Mesothelial cell of epicardium (in vitro differentiated cells): ENCODE results near the gene LGALS8. TPM values are rescaled to one million over a fixed set of nuclear protein-coding genes. Genes with fewer than 3 reads are reported as not detected.

Source experiments
- DNase-seq, 2 experiments: peaks; one replicate each; pipeline ENCODE4 v3.0.0; 2021; ENCODE audit warnings: low spot score in 2 of 2; ENCODE audit not compliant: unreplicated experiment in 2 of 2
- H3K27ac Mint-ChIP-seq: 2 replicates; pipeline ENCODE4 v1.8.0; 2021; ENCODE audit warnings: mixed read lengths
- H3K27me3 Mint-ChIP-seq: 2 replicates; pipeline ENCODE4 v1.8.0; 2021; ENCODE audit warnings: low read depth, mixed read lengths
- H3K36me3 Mint-ChIP-seq: 2 replicates; pipeline ENCODE4 v1.8.0; 2021; ENCODE audit warnings: mixed read lengths
- H3K4me1 Mint-ChIP-seq: 2 replicates; pipeline ENCODE4 v1.8.0; 2021; ENCODE audit warnings: mixed read lengths
- H3K4me3 Mint-ChIP-seq: 2 replicates; pipeline ENCODE4 v1.8.0; 2021; ENCODE audit warnings: mild to moderate bottlenecking, moderate library complexity, mixed read lengths
- H3K9me3 Mint-ChIP-seq: 2 replicates; pipeline ENCODE4 v1.8.0; 2021; ENCODE audit warnings: mixed read lengths
- CTCF ChIP-seq: fragments of 200-600 bp; sonication (generic); IDR thresholded peaks from one replicate; pipeline ENCODE4 v1.5.0; 2021; ENCODE audit warnings: antibody characterized with exemption; ENCODE audit not compliant: unreplicated experiment
- total RNA-seq: library from RNA; stranded (reverse); gene quantifications from 3 replicates; pipeline ENCODE4 v1.2.1, GENCODE V29; 2021

LGALS8 gene
- total RNA-seq, 1 donor from 2014 or later, result 67.6 TPM

DNA sequence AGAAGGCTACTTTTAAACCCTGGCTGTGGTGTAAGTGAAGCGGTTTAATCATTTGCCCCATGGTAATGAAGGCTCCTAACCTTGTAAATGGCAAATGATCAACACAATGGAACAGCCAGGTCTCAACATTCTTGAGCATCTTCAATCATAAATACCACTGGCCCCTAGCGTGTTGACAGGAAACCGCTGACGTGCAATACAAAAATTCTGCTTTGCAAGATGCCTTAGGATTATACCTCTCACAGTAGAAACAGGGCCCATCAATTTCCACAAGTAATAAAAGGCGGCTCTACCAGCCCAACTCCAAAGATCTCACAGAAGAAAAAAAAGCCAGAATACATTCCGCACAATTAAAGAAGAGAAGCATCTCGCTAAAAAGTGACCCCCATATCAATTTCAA lies 32.8 kb downstream of the LGALS8 start:
- no peaks in the 10 kb centered on the region for H3K9me3 Mint-ChIP-seq
- no peak for DNase-seq
- H3K27me3 Mint-ChIP-seq, result no peaks in the 10 kb centered on the region
- peaks cover 58% of the 10 kb centered on the region for H3K36me3 Mint-ChIP-seq
- no peak overlapping the region for H3K4me3 Mint-ChIP-seq
- TF ChIP-seq CTCF, result no peak
- no peak overlapping the region for H3K27ac Mint-ChIP-seq
- H3K4me1 Mint-ChIP-seq, result no peaks in the 10 kb centered on the region

DNA sequence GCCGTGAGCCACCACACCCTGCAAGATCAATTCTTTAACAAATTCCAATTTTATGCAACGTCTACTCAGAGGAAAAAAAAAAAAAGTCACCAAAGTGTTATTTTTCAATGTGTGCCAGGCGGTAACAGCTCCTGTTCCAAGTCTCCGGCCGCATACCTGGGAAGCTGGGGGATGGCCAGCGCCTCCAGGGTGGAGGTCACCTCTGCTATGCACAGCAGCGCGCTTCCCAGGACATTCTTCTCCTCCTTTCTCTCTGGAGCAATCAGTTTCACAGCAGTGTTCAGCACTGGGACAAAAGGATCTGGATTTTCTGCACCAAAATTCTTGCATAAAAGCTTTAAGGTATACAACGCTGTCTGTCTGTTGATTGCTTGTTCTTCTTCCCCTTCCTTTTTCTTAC lies 34.3 kb downstream of the LGALS8 start:
- Mint-ChIP-seq H3K4me3 (no peak overlapping the region), H3K27me3 (no peaks in the 10 kb centered on the region), H3K9me3 (no peaks in the 10 kb centered on the region), H3K4me1 (no peaks in the 10 kb centered on the region), H3K27ac (peak overlapping the region; percentile 5), H3K36me3 (peaks cover 55% of the 10 kb centered on the region)
- no peak for TF ChIP-seq CTCF
- no peak for DNase-seq

DNA sequence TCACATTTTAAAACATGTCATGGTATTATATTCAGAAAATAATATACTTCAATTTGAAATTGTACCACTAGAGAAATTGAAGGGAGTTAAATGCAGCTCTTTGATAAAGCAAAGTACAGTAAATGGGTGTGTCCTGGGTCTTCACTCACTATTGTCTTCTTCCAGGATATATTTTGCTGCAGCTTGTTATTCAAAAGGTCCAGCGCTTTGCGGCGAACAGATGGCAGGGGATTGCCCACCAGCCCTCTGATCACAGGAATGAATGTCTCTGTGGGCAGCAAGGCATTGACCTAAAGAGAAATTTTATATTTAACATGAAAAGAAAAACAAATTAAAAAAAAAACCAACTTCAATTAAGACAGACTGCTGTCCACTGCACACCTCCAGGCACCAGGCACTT lies 35.1 kb downstream of the LGALS8 start:
- Mint-ChIP-seq H3K27ac (no peak overlapping the region), H3K27me3 (no peaks in the 10 kb centered on the region), H3K4me1 (no peaks in the 10 kb centered on the region), H3K4me3 (no peak overlapping the region), H3K9me3 (no peaks in the 10 kb centered on the region), H3K36me3 (peaks cover 54% of the 10 kb centered on the region)
- DNase-seq, result no peak
- TF ChIP-seq CTCF, result no peak

DNA sequence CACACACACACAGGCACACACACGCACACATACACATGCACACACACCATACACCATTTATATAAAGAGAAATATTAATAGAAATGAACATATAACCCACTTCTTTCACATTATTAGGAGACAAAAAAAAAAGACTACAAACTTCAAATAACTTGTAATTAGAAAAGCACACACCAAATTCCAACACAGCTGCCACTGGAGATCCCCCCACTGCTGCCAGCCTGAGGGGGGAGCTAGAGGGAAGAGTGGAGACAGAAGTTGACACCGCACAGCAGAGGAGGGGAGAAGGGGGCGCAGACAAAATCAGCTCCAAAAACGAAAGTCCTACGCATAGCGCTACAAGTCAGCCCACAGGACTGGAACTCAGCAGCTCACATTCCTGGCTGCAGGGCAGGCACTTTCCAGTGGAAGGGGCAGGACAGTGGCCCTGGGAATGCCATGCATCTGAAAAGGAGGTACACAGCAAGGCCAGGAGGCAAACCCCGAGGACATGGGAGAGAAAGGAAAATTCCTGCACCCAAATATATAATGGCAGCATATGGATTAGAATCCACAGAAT lies 36.5 kb downstream of the LGALS8 start:
- Mint-ChIP-seq H3K27me3 (no peaks in the 10 kb centered on the region), H3K9me3 (no peaks in the 10 kb centered on the region), H3K4me3 (no peak overlapping the region), H3K27ac (no peak overlapping the region), H3K36me3 (peaks cover 55% of the 10 kb centered on the region), H3K4me1 (peaks cover under 1% of the 10 kb centered on the region)
- no peak for DNase-seq
- no peak for TF ChIP-seq CTCF

DNA sequence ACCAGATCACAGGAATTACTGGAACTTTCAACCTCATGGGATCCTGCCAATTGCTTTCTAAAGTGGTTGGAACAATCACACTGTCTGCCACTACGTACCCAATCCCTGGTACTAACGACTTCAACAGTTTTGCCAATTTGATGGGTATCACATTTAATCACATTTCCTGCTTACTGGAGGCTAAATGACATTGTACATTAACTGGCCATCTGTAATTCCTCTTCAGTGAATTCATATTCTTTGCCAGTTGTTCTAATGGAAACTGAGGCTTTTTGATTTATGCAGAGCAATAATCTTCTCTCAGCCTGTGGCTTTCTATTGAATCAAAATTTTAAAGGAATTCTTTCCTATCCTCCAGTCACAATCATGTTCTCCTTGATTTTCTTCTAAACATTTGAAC lies 38.2 kb downstream of the LGALS8 start:
- H3K36me3 Mint-ChIP-seq, result peaks cover 47% of the 10 kb centered on the region
- TF ChIP-seq CTCF, result no peak
- no peaks in the 10 kb centered on the region for H3K27me3 Mint-ChIP-seq
- H3K4me1 Mint-ChIP-seq, result peaks cover 9% of the 10 kb centered on the region
- DNase-seq, result no peak
- no peaks in the 10 kb centered on the region for H3K9me3 Mint-ChIP-seq
- H3K27ac Mint-ChIP-seq, result no peak overlapping the region
- no peak overlapping the region for H3K4me3 Mint-ChIP-seq

DNA sequence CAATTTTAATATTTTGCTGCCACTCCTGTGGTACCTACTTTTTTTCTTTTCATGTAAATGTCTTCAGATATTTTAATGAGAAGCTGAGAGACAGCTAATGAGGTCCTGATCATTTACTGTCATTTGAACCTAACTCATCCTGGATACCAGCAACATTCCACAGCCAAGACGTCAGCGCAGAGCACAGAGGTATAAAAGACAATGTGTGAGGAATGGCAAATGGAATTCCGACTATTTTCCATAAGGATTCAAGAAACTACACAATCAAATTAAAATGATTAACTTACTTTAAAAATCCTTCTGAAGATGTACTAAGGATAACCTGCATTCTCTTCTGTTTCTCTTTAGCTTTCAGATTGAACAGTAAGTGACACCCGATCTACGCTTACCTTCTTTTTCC lies 41.7 kb downstream of the LGALS8 start:
- TF ChIP-seq CTCF, result no peak
- peak overlapping the region; percentile 77 for H3K27ac Mint-ChIP-seq

More for the DNA sequence above, 41.7 kb downstream of the LGALS8 start:
- H3K27me3 Mint-ChIP-seq, result no peaks in the 10 kb centered on the region
- no peaks in the 10 kb centered on the region for H3K9me3 Mint-ChIP-seq
- peaks cover 9% of the 10 kb centered on the region for H3K4me1 Mint-ChIP-seq
- no peak for DNase-seq
- H3K4me3 Mint-ChIP-seq, result no peak overlapping the region
- H3K36me3 Mint-ChIP-seq, result peaks cover 57% of the 10 kb centered on the region
